ENCODE measurements around the gene GNGT2. TPM values are rescaled to one million over a fixed set of nuclear protein-coding genes. Genes with fewer than 3 reads are reported as not detected.

The GNGT2 gene
- total and polyA plus RNA-seq, 2 experiments from 2014 or later, result 0.42 to 1.5 TPM

- H3K79me2 ChIP-seq (replicated peaks; ENCODE audit: insufficient read depth), result no peaks in the 10 kb centered on the region
- no peaks in the 10 kb centered on the region; the same call in 2 of the 3 replicates for H3K36me3 Mint-ChIP-seq (ENCODE audit: low read depth)
- H3K4me3 Mint-ChIP-seq, result peak overlapping the region; percentile 73
- no peak for TF ChIP-seq REST (IDR thresholded peaks at IDR 0.05; ENCODE audit: unreplicated experiment)
- TF ChIP-seq CTCF (conservative IDR thresholded peaks at IDR 0.05; ENCODE audit: low read depth in 2 of 2), result no peak
- no peak for TF ChIP-seq CREB1 (CRISPR knock-in tag; IDR thresholded peaks at IDR 0.05; ENCODE audit: low read depth)
- TF ChIP-seq EZH2 (IDR thresholded peaks at IDR 0.05; ENCODE audit: low read depth, unreplicated experiment), result peak; percentile 19
- peaks cover 69% of the 10 kb centered on the region for H3K27me3 Mint-ChIP-seq (ENCODE audit: insufficient read depth, low read depth, poor library complexity)
- peaks cover 14% of the 10 kb centered on the region for H3K4me1 ChIP-seq (ENCODE audit: insufficient read depth)
- no peaks in the 10 kb centered on the region for H3K9me2 ChIP-seq (ENCODE audit: insufficient read depth)
- peaks cover 15% of the 10 kb centered on the region for H3K4me1 Mint-ChIP-seq
- peak overlapping the region; percentile 70 for H3K4me3 ChIP-seq
- H3K27ac Mint-ChIP-seq, result no peak overlapping the region
- DNase-seq (ENCODE audit: low spot score), result no peak
- ATAC-seq, result peak; percentile 17
- no peak overlapping the region for H3K27ac ChIP-seq (ENCODE audit: low read depth)
- H4K20me1 ChIP-seq (replicated peaks; ENCODE audit: insufficient read depth), result no peaks in the 10 kb centered on the region
- H3F3A ChIP-seq (replicated peaks; ENCODE audit: low read depth), result 0 out of 2 replicates have a peak, but pooled peaks cover 6% of the 10 kb centered on the region
- H3K36me3 ChIP-seq (ENCODE audit: insufficient read depth), result no peaks in the 10 kb centered on the region
- no peaks in the 10 kb centered on the region for H3K9me3 Mint-ChIP-seq
- H3K4me2 ChIP-seq, result peak overlapping the region; percentile 92
- H2AFZ ChIP-seq, result peak overlapping the region; percentile 91
- peaks cover 77% of the 10 kb centered on the region for H3K27me3 ChIP-seq (ENCODE audit: insufficient read depth)
Observed at GRCh38 chr17:49224997-49225337, 14.6 kb upstream of the GNGT2 start.

GRCh38 chr17:49224198-49224996, 14.0 kb upstream of the GNGT2 start:
- no peaks in the 10 kb centered on the region for H3K36me3 ChIP-seq (ENCODE audit: insufficient read depth)
- H3K9me3 Mint-ChIP-seq, result no peaks in the 10 kb centered on the region
- peaks cover 63% of the 10 kb centered on the region for H3K27me3 Mint-ChIP-seq (ENCODE audit: insufficient read depth, low read depth, poor library complexity)
- no peaks in the 10 kb centered on the region; the same call in 2 of the 3 replicates for H3K36me3 Mint-ChIP-seq (ENCODE audit: low read depth)
- DNase-seq (ENCODE audit: low spot score) (peak; percentile 80), ATAC-seq (peak; percentile 55)
- H3K27me3 ChIP-seq (ENCODE audit: insufficient read depth), result peaks cover 71% of the 10 kb centered on the region
- H3K4me1 ChIP-seq (ENCODE audit: insufficient read depth), result peaks cover 14% of the 10 kb centered on the region
- H4K20me1 ChIP-seq (replicated peaks; ENCODE audit: insufficient read depth), result no peaks in the 10 kb centered on the region
- H3K27ac Mint-ChIP-seq, result no peak overlapping the region
- H3K79me2 ChIP-seq (replicated peaks; ENCODE audit: insufficient read depth), result no peaks in the 10 kb centered on the region
- H3K4me3 Mint-ChIP-seq, result peak overlapping the region; percentile 73
- 0 out of 2 replicates have a peak, but pooled peaks cover 6% of the 10 kb centered on the region for H3F3A ChIP-seq (replicated peaks; ENCODE audit: low read depth)
- peak overlapping the region; percentile 92 for H3K4me2 ChIP-seq
- H3K4me3 ChIP-seq, result peak overlapping the region; percentile 70
- peak overlapping the region; percentile 91 for H2AFZ ChIP-seq
- H3K4me1 Mint-ChIP-seq, result peaks cover 15% of the 10 kb centered on the region
- no peak overlapping the region for H3K27ac ChIP-seq (ENCODE audit: low read depth)
- no peaks in the 10 kb centered on the region for H3K9me2 ChIP-seq (ENCODE audit: insufficient read depth)
- TF ChIP-seq JUNB (IDR thresholded peaks at IDR 0.05; ENCODE audit: unreplicated experiment) (no peak), CREB1 (CRISPR knock-in tag; IDR thresholded peaks at IDR 0.05; ENCODE audit: low read depth) (no peak), EZH2 (IDR thresholded peaks at IDR 0.05; ENCODE audit: low read depth, unreplicated experiment) (peak; percentile 25), ETS1 (IDR thresholded peaks at IDR 0.05) (no peak), EZH2phosphoT487 (IDR thresholded peaks at IDR 0.05; ENCODE audit: unreplicated experiment) (no peak), CTCF (conservative IDR thresholded peaks at IDR 0.05; ENCODE audit: low read depth in 2 of 2) (no peak; a peak in 1 of 4 replicates)

All from GM23338 (cell line).